OCI-LY7 (cell line): ENCODE data around the gene ARHGAP9. TPM values are rescaled to one million over a fixed set of nuclear protein-coding genes. Genes with fewer than 3 reads are reported as not detected.

Experiments used
- BruUV-seq: library from RNA; stranded (reverse); fragments of 400-500 nt; replicated peaks from 2 replicates; lab custom pipeline; 2021; lab: Mats Ljungman, UMichigan
- CTCF ChIA-PET: fragments of 300-600 bp; sonication (Branson Sonifier 250); formaldehyde crosslinking; loops from one replicate; lab custom pipeline; 2022; ENCODE audit warnings: antibody characterized with exemption; ENCODE audit not compliant: unreplicated experiment; lab: Charles Lee
- POLR2A ChIA-PET: fragments of 300-600 bp; sonication (Branson Sonifier 250); formaldehyde crosslinking; loops from one replicate; lab custom pipeline; 2022; ENCODE audit warnings: antibody characterized with exemption; lab: Charles Lee
- DNase-seq: peaks from one replicate; pipeline ENCODE4 v3.0.0-alpha.2; 2015; ENCODE audit warnings: low spot score
- H2AFZ ChIP-seq: fragments of 200-600 bp; sonication (generic), shearing (Covaris generic); 2 replicates; pipeline ENCODE4 v1.6.1; 2014; ENCODE audit warnings: mild to moderate bottlenecking, antibody characterized with exemption, low read length, moderate library complexity
- H3K27ac ChIP-seq: fragments of 200-600 bp; sonication (generic); 2 replicates; pipeline ENCODE4 v1.5.1; 2014; ENCODE audit warnings: mixed run types, low read depth, mild to moderate bottlenecking, moderate library complexity, low read length, inconsistent platforms; ENCODE audit not compliant: poor library complexity, severe bottlenecking
- H3K36me3 ChIP-seq: fragments of 200-600 bp; sonication (generic); 2 replicates; pipeline ENCODE4 v1.6.1; 2014; ENCODE audit warnings: mild to moderate bottlenecking, antibody characterized with exemption, low read length, moderate library complexity, mixed read lengths; ENCODE audit not compliant: insufficient read depth
- H3K4me1 ChIP-seq: fragments of 200-600 bp; sonication (generic); 2 replicates; pipeline ENCODE4 v1.5.1; 2014; ENCODE audit warnings: mild to moderate bottlenecking, low read length; ENCODE audit not compliant: insufficient read depth, poor library complexity, severe bottlenecking
- H3K4me2 ChIP-seq: fragments of 200-600 bp; sonication (generic); 2 replicates; pipeline ENCODE4 v1.6.1; 2014; ENCODE audit warnings: mild to moderate bottlenecking, low read length
- H3K4me3 ChIP-seq: fragments of 200-600 bp; sonication (generic); 2 replicates; pipeline ENCODE4 v1.5.1; 2014; ENCODE audit warnings: mild to moderate bottlenecking, low read depth, low read length; ENCODE audit not compliant: poor library complexity, severe bottlenecking
- H3K79me2 ChIP-seq: fragments of 200-600 bp; sonication (generic); 2 replicates; pipeline ENCODE4 v1.6.1; 2016; ENCODE audit warnings: low read depth, mild to moderate bottlenecking, low read length, moderate library complexity, mixed read lengths; ENCODE audit not compliant: insufficient read depth
- H3K9me2 ChIP-seq: fragments of 200-600 bp; sonication (generic); 2 replicates; pipeline ENCODE4 v1.6.1; 2016; ENCODE audit warnings: mild to moderate bottlenecking, low read length, mixed read lengths; ENCODE audit not compliant: insufficient read depth
- H3K9me3 ChIP-seq: fragments of 200-600 bp; sonication (generic); 2 replicates; pipeline ENCODE4 v1.6.1; 2014; ENCODE audit warnings: mild to moderate bottlenecking, mixed run types, low read length, mixed read lengths
- H4K20me1 ChIP-seq: fragments of 200-600 bp; sonication (generic); 2 replicates; pipeline ENCODE4 v1.6.1; 2014; ENCODE audit warnings: mild to moderate bottlenecking, antibody characterized with exemption, low read length, moderate library complexity, mixed read lengths; ENCODE audit not compliant: insufficient read depth
- CTCF ChIP-seq: fragments of 200-600 bp; sonication (generic); conservative IDR thresholded peaks from 2 replicates; pipeline ENCODE4 v1.5.1; 2014; ENCODE audit warnings: mild to moderate bottlenecking, antibody characterized with exemption, low read length, moderate library complexity, mixed read lengths
- EZH2phosphoT487 ChIP-seq: fragments of 200-600 bp; sonication (generic); IDR thresholded peaks from 2 replicates; pipeline ENCODE4 v1.6.1; 2018; ENCODE audit warnings: low read depth, borderline replicate concordance, mild to moderate bottlenecking, mixed run types, antibody characterized with exemption, low read length, moderate library complexity, mixed read lengths
- intact Hi-C: fragments of 100-400 bp; cut with micrococcal nuclease; formaldehyde crosslinking; loops from one replicate; pipeline ENCODE4 v1.10.0; 2022; ENCODE audit not compliant: unreplicated experiment
- total RNA-seq, 2 experiments: library from RNA; depleted of rRNA in 1 of 2; stranded (reverse); fragments of >200 nt in 1 of 2; shearing (Covaris generic) in 1 of 2; gene quantifications; 2 replicates each; pipeline ENCODE4 v1.2.3, GENCODE V29; 2014 to 2022

Gene ARHGAP9
- total RNA-seq, 2 experiments from 2014 or later = 66.2 to 111 TPM

DNA sequence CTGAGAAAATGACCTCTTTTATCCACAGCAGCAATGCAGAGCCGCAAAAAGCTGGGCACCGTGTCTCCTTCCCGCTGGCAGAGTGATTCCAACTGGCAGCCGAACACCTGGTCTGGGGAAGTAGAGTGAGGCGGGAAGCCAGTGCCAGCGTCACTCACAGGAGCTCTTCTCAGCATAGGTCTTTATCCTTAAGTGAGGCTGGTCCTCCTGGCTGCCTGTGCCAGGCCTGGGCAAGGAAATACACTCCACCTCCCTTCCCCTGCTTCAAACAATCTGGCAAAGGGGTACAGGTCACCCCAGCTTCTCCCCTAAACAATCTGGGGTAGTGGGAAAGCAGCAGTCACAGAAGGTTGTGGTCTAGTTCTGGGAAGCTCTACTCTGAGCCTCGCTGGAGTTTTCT lies 4.8 kb downstream of the ARHGAP9 start:
- POLR2A ChIA-PET = interaction anchor here (0.6 kb wide), 2 partner anchors 17 to 1039 kb away, joined by 3 to 6 read pairs; no protein-coding TSS in a partner anchor

DNA sequence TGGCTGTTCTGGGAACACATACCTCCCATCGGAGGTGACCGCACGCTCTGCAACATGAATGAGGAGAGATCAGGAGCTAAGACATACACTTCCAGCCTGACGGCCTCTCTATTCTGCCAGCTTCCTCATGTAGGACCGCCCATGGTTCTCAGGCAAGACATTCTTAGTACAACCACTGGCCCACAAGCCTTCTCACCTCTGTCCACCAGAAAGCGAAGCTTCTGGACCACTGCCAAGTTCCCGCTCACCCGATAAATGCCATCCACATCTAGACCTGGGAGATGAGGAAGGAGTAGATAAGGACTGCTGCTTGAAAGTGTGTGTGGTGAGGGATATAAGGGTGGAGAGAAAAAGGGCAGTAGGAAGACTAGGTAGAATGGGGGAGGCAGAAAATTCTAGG lies 5.2 kb downstream of the ARHGAP9 start:
- DNase-seq = no peak
- BruUV-seq = no TSS peak
- H3K79me2 ChIP-seq = peaks cover 12% of the 10 kb centered on the region; the same call in 1 of the 2 replicates
- ChIA-PET POLR2A (interaction anchor here (0.6 kb wide), 2 partner anchors 17 to 1038 kb away, joined by 3 to 6 read pairs; no protein-coding TSS in a partner anchor), CTCF (interaction anchor here (1.0 kb wide), 1 partner anchor 12 kb away, joined by 3 read pairs; no protein-coding TSS in a partner anchor)
- intact Hi-C loops = no loop called here
- H3K9me2 ChIP-seq = no peaks in the 10 kb centered on the region
- peaks cover 57% of the 10 kb centered on the region for H3K36me3 ChIP-seq
- TF ChIP-seq CTCF = no peak
- no peak for TF ChIP-seq EZH2phosphoT487
- H3K27ac ChIP-seq = no peak overlapping the region
- H3K9me3 ChIP-seq = no peaks in the 10 kb centered on the region
- no peak overlapping the region for H3K4me3 ChIP-seq
- peaks cover 37% of the 10 kb centered on the region for H3K4me1 ChIP-seq
- no peak overlapping the region for H3K4me2 ChIP-seq
- no peaks in the 10 kb centered on the region for H4K20me1 ChIP-seq
- H2AFZ ChIP-seq = no peak overlapping the region

More for the DNA sequence above, 4.8 kb downstream of the ARHGAP9 start:
- peaks cover 41% of the 10 kb centered on the region for H3K4me1 ChIP-seq
- H3K27ac ChIP-seq = no peak overlapping the region
- CTCF ChIA-PET = interaction anchor here (1.0 kb wide), 1 partner anchor 13 kb away, joined by 3 read pairs; no protein-coding TSS in a partner anchor
- H3K4me3 ChIP-seq = no peak overlapping the region
- H3K36me3 ChIP-seq = peaks cover 53% of the 10 kb centered on the region
- no peaks in the 10 kb centered on the region for H3K9me2 ChIP-seq
- BruUV-seq = no TSS peak
- no peak overlapping the region for H3K4me2 ChIP-seq
- no peak for DNase-seq
- no peaks in the 10 kb centered on the region for H3K9me3 ChIP-seq
- H2AFZ ChIP-seq = no peak overlapping the region
- H3K79me2 ChIP-seq = peaks cover 12% of the 10 kb centered on the region; the same call in 1 of the 2 replicates
- no peaks in the 10 kb centered on the region for H4K20me1 ChIP-seq
- TF ChIP-seq CTCF (no peak), EZH2phosphoT487 (no peak)
- intact Hi-C loops = loop anchor here (5.0 kb wide), 1 partner anchor 267 kb away; no protein-coding TSS in a partner anchor

DNA sequence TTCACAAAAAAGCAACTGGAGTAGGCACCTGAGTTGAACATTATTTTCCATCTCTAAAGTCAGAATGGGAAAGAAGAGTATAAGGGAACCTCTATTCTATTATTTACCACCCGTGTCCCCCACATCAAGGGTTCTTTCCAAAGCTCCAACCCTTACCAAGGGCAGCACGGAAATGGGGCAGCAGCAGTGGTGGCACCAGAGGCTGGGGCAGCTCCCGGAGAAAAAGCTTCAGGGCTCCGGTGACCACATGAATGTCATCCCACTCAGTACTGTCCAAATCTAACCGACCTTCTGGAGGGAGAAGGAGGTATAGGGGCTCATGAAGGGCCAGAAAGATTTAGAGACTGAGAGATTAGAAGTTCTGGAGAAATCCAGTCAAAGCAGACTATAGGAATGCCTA lies 5.8 kb downstream of the ARHGAP9 start:
- CTCF ChIA-PET = interaction anchor here (1.0 kb wide), 1 partner anchor 12 kb away, joined by 3 read pairs; no protein-coding TSS in a partner anchor
- BruUV-seq = no TSS peak

More for the DNA sequence above, 5.8 kb downstream of the ARHGAP9 start:
- Histone ChIP-seq H3K4me3 (no peak overlapping the region), H2AFZ (no peak overlapping the region), H3K36me3 (peaks cover 63% of the 10 kb centered on the region), H3K9me2 (no peaks in the 10 kb centered on the region), H3K4me2 (no peak overlapping the region), H3K27ac (no peak overlapping the region), H3K4me1 (peaks cover 32% of the 10 kb centered on the region), H3K79me2 (peaks cover 12% of the 10 kb centered on the region; the same call in 1 of the 2 replicates), H4K20me1 (no peaks in the 10 kb centered on the region), H3K9me3 (no peaks in the 10 kb centered on the region)
- no peak for DNase-seq
- TF ChIP-seq EZH2phosphoT487 (no peak), CTCF (no peak)
- POLR2A ChIA-PET = no interaction called here
- intact Hi-C loops = no loop called here
